Stomach (tissue), 4 donors: ENCODE data around the gene MBD2.

ENCODE experiments used
- CTCF ChIP-seq, 7 experiments: fragments of 450-650 bp in 4 of 7; fragments of 200-600 bp in 3 of 7; sonication (generic) in 3 of 7; IDR thresholded peaks; one replicate each; pipeline ENCODE4 v1.5.1; 2016 to 2019; ENCODE audit warnings: antibody characterized with exemption in 7 of 7, control low read depth in 2 of 7, mild to moderate bottlenecking in 1 of 7
- EP300 ChIP-seq: sonication (generic); formaldehyde crosslinking; IDR thresholded peaks from one replicate; pipeline ENCODE4 v1.6.1; 2017; ENCODE audit warnings: antibody characterized with exemption
- POLR2A ChIP-seq, 4 donors: fragments of 450-650 bp; IDR thresholded peaks; one replicate each; pipeline ENCODE4 v1.6.1; 2016; ENCODE audit warnings: antibody characterized with exemption in 4 of 4, control low read depth in 2 of 4, mild to moderate bottlenecking in 1 of 4, moderate library complexity in 1 of 4
- POLR2AphosphoS5 ChIP-seq, 3 donors: sonication (generic); formaldehyde crosslinking; IDR thresholded peaks; one replicate each; pipeline ENCODE4 v1.6.1; 2016; ENCODE audit warnings: antibody characterized with exemption in 3 of 3

- no peak for TF ChIP-seq CTCF (IDR thresholded peaks at IDR 0.05)
- no peak for TF ChIP-seq POLR2A (IDR thresholded peaks at IDR 0.05)
- TF ChIP-seq EP300 = no peak
- no peak for TF ChIP-seq POLR2AphosphoS5 (IDR thresholded peaks at IDR 0.05)
Measured at GRCh38 chr18:54197747-54198411, 26.6 kb downstream of the MBD2 start.
